Ascending aorta (tissue), 2 donors: ENCODE data around the gene POU6F1. TPM values are rescaled to one million over a fixed set of nuclear protein-coding genes. Genes with fewer than 3 reads are reported as not detected.

Source experiments
- DNase-seq, 2 donors: peaks; one replicate each; pipeline ENCODE4 v3.0.0-alpha.2; 2019; ENCODE audit warnings: low spot score in 2 of 2
- H3K27ac ChIP-seq, 2 donors: fragments of 200-600 bp; sonication (generic); one replicate each; pipeline ENCODE4 v1.5.1; 2016 to 2017; ENCODE audit warnings: mild to moderate bottlenecking in 1 of 2
- H3K27me3 ChIP-seq: fragments of 200-600 bp; sonication (generic); one replicate; pipeline ENCODE4 v1.5.1; 2017
- H3K36me3 ChIP-seq, 2 donors: fragments of 200-600 bp; sonication (generic); one replicate each; pipeline ENCODE4 v1.5.1; 2016
- H3K4me1 ChIP-seq, 2 donors: fragments of 200-600 bp; sonication (generic); one replicate each; pipeline ENCODE4 v1.5.1; 2016 to 2017; ENCODE audit warnings: mild to moderate bottlenecking in 1 of 2
- H3K4me3 ChIP-seq, 2 donors: fragments of 200-600 bp; sonication (generic); one replicate each; pipeline ENCODE4 v1.5.1; 2016 to 2017; ENCODE audit warnings: mild to moderate bottlenecking in 1 of 2
- H3K9me3 ChIP-seq, 2 donors: fragments of 200-600 bp; sonication (generic); one replicate each; pipeline ENCODE4 v1.5.1; 2016
- CTCF ChIP-seq, 3 experiments: fragments of 200-600 bp in 2 of 3; fragments of 450-650 bp in 1 of 3; sonication (generic) in 2 of 3; IDR thresholded peaks; one replicate each; pipeline ENCODE4 v1.5.1; 2016 to 2019; ENCODE audit warnings: antibody characterized with exemption in 3 of 3, mild to moderate bottlenecking in 1 of 3, moderate library complexity in 1 of 3
- intact Hi-C: fragments of 100-400 bp; cut with DNase I; formaldehyde crosslinking; loops from one replicate; pipeline ENCODE4 v1.15.1; 2023
- total RNA-seq: library from RNA; depleted of rRNA; stranded (reverse); fragments of >200 nt; gene quantifications from one replicate; pipeline ENCODE4 v1.1.0, GENCODE V29; 2016

Gene POU6F1
- total RNA-seq, 1 donor from 2014 or later: 24.7 TPM

GRCh38 chr12:51254536-51254935, 36.7 kb upstream of the POU6F1 start:
- intact Hi-C loops: no loop called here
- H3K9me3 ChIP-seq: no peaks in the 10 kb centered on the region
- no peaks in the 10 kb centered on the region for H3K27me3 ChIP-seq
- DNase-seq: no peak
- H3K27ac ChIP-seq: no peak overlapping the region
- H3K4me3 ChIP-seq: no peak overlapping the region
- no peak for TF ChIP-seq CTCF (IDR thresholded peaks at IDR 0.05)
- no peaks in the 10 kb centered on the region for H3K4me1 ChIP-seq
- H3K36me3 ChIP-seq: no peaks in the 10 kb centered on the region

- Histone ChIP-seq H3K4me1 (no peaks in the 10 kb centered on the region), H3K36me3 (no peaks in the 10 kb centered on the region), H3K27me3 (no peaks in the 10 kb centered on the region), H3K4me3 (no peak overlapping the region), H3K9me3 (no peaks in the 10 kb centered on the region), H3K27ac (no peak overlapping the region)
- intact Hi-C loops: no loop called here
- TF ChIP-seq CTCF (IDR thresholded peaks at IDR 0.05): no peak
- no peak for DNase-seq
These were observed 35.4 kb upstream of the POU6F1 start for GRCh38 chr12:51253276-51253675.

GRCh38 chr12:51247523-51248206, 29.8 kb upstream of the POU6F1 start:
- no peak overlapping the region for H3K4me3 ChIP-seq
- H3K27ac ChIP-seq: no peak overlapping the region
- TF ChIP-seq CTCF (IDR thresholded peaks at IDR 0.05): no peak
- H3K36me3 ChIP-seq: peaks cover 11 to 26% of the 10 kb centered on the region in 2 donors
- H3K27me3 ChIP-seq: no peaks in the 10 kb centered on the region
- intact Hi-C loops: no loop called here
- H3K4me1 ChIP-seq: no peaks in the 10 kb centered on the region
- DNase-seq: no peak
- H3K9me3 ChIP-seq: no peaks in the 10 kb centered on the region

- Histone ChIP-seq H3K9me3 (no peaks in the 10 kb centered on the region), H3K36me3 (peaks cover 22 to 39% of the 10 kb centered on the region in 2 donors), H3K27ac (peak overlapping the region in 1 of 2 donors; percentile 36), H3K4me1 (peaks cover under 1 to 5% of the 10 kb centered on the region in 2 donors), H3K4me3 (no peak overlapping the region), H3K27me3 (no peaks in the 10 kb centered on the region)
- intact Hi-C loops: no loop called here
- no peak for DNase-seq
- no peak for TF ChIP-seq CTCF (IDR thresholded peaks at IDR 0.05)
These were observed 28.5 kb upstream of the POU6F1 start for GRCh38 chr12:51246254-51246853.

GRCh38 chr12:51245476-51246253, 27.8 kb upstream of the POU6F1 start:
- Histone ChIP-seq H3K27me3 (no peaks in the 10 kb centered on the region), H3K27ac (peak overlapping the region in 1 of 2 donors; percentile 36), H3K36me3 (peaks cover 29 to 46% of the 10 kb centered on the region in 2 donors), H3K4me1 (peaks cover 8 to 12% of the 10 kb centered on the region in 2 donors), H3K9me3 (no peaks in the 10 kb centered on the region), H3K4me3 (no peak overlapping the region)
- TF ChIP-seq CTCF (IDR thresholded peaks at IDR 0.05): no peak
- intact Hi-C loops: no loop called here
- DNase-seq: no peak
